Stimulated activated CD8-positive, alpha-beta memory T cell treated with anti-CD3 and anti-CD28 coated beads, Interleukin-7, amount 100 ng/mL, for 48 hours (primary cell): ENCODE results near the gene MEAK7.

Experiments used
- DNase-seq, 2 donors: peaks; one replicate each; pipeline ENCODE4 v3.0.0-alpha.2; 2020; ENCODE audit warnings: low read depth in 1 of 2; ENCODE audit errors: extremely low read depth in 1 of 2

The MEAK7 gene

DNA sequence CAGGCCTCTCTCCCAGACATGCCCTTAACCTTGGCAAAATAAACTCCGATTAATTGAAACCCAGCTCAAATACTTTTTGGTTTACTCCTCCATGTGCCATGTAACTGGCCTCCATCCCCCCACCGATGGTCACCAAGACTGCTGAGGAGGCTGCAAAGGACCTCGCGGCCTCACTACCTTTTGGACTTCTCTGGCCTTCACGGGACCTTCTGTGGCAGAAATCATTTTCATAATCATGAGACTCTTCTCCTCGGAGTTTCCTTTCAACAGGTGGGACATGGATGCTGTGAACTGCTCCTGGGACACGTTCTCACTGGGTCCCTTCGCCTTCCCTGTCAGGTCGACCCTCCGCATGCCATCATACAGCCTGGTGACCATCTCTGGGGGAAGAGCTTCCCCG is 9.0 kb downstream of the MEAK7 start:
- no peak for DNase-seq

DNA sequence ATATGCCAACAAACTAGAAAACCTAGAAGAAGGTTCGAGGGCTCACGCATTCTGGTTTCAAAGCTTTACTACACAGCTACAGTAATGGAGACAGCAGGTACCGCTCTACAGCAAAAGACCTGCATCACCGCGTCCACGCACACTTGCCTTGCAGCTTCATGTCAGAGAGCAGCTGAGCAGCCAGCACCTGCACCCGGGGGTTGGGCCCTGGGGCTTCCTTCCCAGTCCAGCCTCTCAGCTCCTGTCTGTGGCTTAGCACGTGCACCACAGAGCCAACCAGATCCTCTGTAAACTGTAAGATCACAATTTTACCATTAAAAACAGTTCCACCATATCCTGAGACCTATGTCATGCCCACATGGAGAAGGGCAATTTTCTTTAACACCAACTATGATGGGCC is 15.3 kb downstream of the MEAK7 start:
- DNase-seq: no peak

DNA sequence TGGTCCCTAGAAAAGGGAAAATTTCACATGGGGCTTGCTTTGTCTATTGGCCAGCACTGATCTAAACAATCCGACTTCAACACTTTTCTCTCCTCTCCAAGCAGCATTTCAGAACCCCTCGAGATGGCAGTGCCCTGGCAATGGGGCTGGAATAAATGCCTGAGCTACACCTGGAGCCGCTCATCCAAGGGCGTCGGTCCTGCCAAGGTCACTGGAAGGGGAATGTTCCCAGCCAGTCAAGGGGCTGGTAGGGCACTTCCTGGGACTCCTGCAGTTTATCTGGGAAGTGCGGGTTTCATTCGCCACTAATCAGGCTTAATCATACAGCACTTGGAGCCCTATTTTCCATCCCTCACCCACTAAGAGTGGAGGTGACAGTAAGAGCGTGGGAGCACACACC is 17.1 kb downstream of the MEAK7 start:
- no peak for DNase-seq

DNA sequence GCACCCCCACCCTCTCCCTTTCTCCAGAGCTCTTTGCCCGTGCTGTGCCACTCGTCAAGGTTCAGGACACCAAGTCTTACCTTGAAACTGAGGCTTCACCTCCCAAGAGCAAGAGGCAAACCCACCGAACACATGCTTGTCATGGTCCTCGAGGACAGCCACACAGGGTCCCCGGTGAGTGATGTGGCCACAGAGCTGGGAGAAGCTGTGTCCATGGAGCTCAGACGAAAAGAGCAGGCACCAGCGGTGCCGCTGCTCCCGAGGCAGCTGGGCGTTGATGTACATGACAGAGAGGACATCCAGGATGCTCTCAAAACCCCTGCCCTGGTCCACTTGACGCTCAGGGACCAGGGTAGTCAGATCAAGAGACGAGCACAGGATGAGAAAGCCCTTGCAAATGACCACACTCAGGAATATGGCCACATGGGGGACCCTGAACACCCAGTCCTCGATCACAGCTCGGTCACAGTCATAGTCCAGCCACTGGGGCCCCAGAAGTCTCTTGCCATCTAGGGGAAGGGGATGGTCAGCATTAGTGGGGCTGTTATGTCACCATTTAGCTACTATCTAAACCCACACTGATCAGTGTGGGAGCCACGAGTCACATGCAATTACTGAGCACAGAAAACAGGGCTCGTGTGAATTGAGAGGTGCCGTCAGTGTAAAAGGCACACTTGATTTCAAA is 17.8 kb downstream of the MEAK7 start:
- DNase-seq: no peak

- DNase-seq: no peak
These were observed 18.3 kb downstream of the MEAK7 start for GRCh38 chr16:84486126-84486525.

- DNase-seq: no peak
These were observed 19.0 kb downstream of the MEAK7 start for GRCh38 chr16:84485255-84486010.

GRCh38 chr16:84484579-84485254 is 19.7 kb downstream of the MEAK7 start:
- DNase-seq: no peak

DNA sequence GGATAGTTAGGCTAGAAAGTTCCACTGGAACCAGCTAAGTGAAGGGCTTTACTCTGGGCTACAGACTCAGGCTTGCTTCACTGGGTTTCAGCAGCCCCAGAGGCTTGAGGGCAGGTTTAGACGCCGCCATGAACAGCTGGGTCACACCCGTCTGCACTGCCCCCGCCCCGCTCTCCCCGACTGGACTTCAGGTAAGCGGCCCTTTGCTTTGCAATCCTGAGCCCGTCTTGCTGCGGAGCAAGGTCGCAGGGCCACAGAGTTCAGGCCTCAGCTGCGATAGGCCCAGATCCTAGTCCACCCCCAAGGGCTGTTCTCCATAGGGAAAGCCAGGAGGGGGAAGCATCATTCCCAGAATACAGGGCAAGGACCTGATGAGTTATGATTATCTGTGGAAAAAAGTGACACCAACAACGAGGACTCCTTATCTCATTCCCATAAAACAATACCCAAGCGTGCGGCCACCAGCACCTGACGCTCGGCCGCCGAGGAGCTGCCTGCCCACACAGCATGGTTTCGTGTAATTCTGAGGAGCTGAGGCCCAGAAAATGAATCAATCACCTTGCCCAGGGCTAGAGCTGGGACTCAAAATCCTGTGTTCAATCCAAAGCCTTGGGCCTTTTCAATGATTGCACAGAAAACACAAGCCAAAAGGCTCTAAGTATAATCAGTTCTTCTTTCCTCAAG is 20.4 kb downstream of the MEAK7 start:
- DNase-seq: no peak

GRCh38 chr16:84482951-84483881 is 21.2 kb downstream of the MEAK7 start:
- DNase-seq: no peak

- no peak for DNase-seq
These were observed 22.2 kb downstream of the MEAK7 start for GRCh38 chr16:84482001-84482891.

- no peak for DNase-seq
These were observed 23.3 kb downstream of the MEAK7 start for GRCh38 chr16:84481051-84481735.

DNA sequence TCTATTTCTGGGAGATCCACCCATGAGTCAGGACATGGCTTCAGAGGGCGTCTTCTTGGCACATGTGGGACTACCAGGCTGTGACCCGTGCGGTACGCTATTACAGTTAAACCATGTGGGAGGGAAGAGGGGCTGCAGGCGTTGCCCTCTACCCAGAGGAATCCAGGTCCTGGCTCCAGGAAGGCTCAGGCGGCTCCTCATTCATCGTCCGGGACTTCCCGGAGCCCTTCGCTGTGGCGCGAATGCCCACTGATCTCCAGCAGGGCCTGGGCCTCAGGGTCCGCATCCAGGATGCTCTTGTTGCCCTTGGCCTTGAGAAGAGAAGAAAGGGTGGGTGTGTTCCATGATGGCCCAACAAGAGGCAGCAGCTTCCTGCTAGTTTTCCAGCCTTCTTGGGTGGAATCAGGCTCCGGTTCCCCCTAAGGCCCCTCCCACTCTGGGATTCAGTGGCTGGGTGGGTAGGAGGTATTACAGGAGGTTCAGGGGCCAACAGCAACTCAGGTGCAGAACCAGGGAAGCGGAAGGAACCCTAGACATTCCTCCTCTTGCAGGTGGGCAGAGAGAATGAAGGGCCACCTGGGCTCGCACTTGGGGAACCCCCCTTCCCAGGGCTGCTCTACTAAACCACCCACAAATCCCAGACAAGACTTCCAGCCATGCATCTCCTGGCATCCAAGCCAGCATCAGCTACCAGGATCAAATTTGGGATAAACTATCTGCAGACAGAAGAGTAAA is 24.6 kb downstream of the MEAK7 start:
- no peak for DNase-seq

DNA sequence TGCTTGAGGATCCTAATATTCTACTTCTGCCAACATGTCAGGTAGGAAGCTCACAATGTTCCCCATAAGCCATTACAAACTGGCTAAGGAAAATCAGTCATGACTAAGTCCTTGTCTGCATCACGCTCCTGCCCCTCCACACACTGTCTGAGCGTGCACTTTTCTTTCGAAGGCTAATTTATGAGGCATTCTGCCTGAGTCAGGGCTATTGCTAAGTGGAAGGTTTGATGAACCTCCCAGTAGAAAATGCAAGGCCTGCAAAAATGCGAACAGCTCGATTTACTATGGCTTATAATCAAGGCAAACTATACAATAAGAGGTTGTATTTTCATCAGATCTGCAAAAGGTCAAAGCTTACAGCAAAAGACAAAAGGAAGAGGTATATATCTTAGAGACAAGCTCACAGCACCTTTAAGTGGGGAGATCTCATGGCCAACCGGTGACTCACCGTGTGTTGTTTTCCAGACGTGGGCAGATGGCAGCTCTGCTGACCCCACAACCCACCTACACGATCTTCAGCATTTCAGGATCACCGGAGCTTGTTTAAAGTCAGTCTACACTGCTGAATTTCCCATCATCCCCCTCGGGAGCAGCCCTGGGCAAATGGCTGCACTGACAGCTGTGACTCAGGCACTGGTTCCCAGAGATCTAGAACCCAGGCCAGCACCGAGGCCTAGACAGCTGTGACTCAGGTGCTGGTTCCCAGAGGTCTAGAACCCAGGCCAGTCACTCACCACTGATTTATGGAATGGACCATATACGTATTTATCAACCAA is 26.1 kb downstream of the MEAK7 start:
- DNase-seq: no peak

GRCh38 chr16:84477661-84478060 is 26.8 kb downstream of the MEAK7 start:
- DNase-seq: no peak

- no peak for DNase-seq
These were observed 28.1 kb downstream of the MEAK7 start for GRCh38 chr16:84476401-84476800.

GRCh38 chr16:84475643-84476240 is 28.7 kb downstream of the MEAK7 start:
- DNase-seq: no peak

- DNase-seq: no peak
These were observed 32.5 kb downstream of the MEAK7 start for GRCh38 chr16:84471966-84472365.
